Measurements from ENCODE around the gene KLHL12.

- no peak for TF ChIP-seq CTCF (IDR thresholded peaks at IDR 0.05; ENCODE audit: extremely low read depth in 1 of 2, insufficient read depth in 1 of 2, low read depth in 1 of 2, low read length in 2 of 2)
- no peak for TF ChIP-seq POLR2A (IDR thresholded peaks at IDR 0.05; ENCODE audit: low read depth, low read length)
- no peak for TF ChIP-seq EZH2 (IDR thresholded peaks at IDR 0.05; ENCODE audit: borderline replicate concordance, low read depth, low read length, severe bottlenecking)
- TF ChIP-seq MAX (IDR thresholded peaks at IDR 0.05; ENCODE audit: insufficient read depth, insufficient read length): no peak
- no peak for TF ChIP-seq POLR2AphosphoS5 (IDR thresholded peaks at IDR 0.05; ENCODE audit: insufficient read depth, low read depth, low read length)
Observed at GRCh38 chr1:202880961-202881460, 46.0 kb downstream of the KLHL12 start.

Data from endothelial cell of umbilical vein (primary cell).